Activated CD4-positive, alpha-beta T cell treated with anti-CD3 and anti-CD28 coated beads for 4 hours (primary cell): ENCODE data around the gene NFKBIB.

ENCODE experiments used
- DNase-seq, 2 donors: peaks; one replicate each; pipeline ENCODE4 v3.0.0-alpha.2; 2020

The NFKBIB gene

DNA sequence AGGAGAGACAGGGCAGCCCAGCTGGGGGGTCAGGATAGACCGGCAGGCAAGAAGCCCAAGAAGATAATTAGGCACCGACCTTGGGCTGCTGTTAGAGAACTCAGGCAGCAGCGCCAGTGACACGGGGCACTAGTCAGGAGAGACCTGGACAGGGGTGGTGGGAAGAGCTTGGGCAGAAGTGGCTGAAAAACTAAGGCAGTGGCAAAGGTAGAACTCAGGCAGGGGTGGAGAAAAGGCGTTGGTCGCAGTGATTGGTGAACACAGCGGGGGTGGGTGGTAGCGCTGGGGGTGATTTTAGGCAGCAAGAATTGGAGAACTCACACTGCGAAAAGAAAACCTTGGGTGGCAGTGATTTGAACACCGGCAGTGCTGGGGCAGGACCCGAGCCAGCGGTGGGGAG, 7.9 kb downstream of the NFKBIB start:
- no peak for DNase-seq

DNA sequence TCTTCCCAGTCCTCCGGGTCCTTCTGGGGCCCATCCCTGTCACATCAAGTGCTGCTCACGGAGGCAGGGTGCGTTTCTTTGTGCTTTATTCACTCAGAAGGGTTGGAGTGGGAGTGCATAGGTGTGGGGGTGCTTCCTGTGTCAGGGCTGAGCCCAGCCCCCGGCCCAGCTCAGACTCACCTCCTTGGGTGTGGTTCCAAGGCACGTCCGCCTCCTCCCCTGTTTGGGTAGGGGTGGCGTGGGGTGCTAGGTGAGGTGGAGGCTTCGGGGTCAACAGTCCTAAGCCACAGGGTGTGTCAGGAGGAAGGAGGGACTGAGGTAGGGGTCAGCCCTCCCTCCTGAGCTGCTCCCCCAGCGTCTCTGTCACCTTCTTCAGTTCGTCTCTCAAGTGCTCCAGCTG, 9.1 kb downstream of the NFKBIB start:
- no peak for DNase-seq

- DNase-seq = no peak
Measured at GRCh38 chr19:38910488-38910887, 10.7 kb downstream of the NFKBIB start.

DNA sequence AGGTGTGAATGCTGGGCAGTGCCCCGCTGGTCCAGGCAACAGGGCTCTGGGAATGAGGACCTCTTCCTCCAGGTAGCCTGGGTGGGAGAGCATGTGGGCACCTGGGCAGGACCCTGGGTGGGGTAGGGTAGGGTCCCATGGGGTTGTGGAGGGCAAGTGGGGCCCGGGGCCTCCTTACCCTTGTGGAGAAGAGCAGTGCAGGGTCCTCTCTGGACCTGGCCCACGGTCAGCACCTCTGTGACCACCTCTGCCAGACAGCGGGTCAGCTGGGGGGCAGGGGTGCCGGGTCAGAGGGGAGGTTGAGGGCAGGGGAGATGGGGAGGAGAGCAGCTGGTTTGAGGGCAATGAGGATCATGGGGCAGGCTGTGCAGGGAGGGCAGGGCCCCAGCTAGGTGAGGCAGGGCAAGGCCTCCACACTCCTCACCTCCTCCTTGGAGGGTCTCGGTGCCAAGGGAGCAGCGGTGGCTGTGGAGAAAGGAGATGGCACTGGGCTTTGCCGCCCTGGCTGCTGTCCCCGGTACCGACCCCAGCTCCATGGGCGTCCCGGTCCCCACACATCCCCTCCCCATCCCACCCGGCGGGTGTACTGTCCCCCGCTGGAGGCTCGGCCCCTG, 11.7 kb downstream of the NFKBIB start:
- DNase-seq = no peak

GRCh38 chr19:38912600-38913514, 13.1 kb downstream of the NFKBIB start:
- no peak for DNase-seq

DNA sequence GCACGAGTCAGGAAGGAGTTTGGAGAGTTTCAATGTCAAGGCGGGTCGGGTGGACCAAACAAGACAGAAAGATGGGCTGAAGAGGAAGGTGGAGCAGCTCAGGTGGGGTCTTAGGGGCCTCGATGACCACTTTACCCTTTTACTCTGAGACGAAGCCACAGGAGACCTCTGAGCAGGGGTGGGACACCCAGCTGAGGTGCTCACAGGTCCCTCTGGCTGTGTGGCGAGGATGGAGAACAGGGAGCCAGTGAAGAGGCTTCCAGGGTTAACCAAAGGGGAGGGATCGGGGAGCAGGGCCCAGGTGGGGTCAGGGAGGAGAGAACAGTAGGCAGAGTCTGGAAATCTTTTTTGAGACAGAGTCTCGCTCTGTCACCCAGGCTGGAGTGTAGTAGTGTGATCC, 14.2 kb downstream of the NFKBIB start:
- no peak for DNase-seq

DNA sequence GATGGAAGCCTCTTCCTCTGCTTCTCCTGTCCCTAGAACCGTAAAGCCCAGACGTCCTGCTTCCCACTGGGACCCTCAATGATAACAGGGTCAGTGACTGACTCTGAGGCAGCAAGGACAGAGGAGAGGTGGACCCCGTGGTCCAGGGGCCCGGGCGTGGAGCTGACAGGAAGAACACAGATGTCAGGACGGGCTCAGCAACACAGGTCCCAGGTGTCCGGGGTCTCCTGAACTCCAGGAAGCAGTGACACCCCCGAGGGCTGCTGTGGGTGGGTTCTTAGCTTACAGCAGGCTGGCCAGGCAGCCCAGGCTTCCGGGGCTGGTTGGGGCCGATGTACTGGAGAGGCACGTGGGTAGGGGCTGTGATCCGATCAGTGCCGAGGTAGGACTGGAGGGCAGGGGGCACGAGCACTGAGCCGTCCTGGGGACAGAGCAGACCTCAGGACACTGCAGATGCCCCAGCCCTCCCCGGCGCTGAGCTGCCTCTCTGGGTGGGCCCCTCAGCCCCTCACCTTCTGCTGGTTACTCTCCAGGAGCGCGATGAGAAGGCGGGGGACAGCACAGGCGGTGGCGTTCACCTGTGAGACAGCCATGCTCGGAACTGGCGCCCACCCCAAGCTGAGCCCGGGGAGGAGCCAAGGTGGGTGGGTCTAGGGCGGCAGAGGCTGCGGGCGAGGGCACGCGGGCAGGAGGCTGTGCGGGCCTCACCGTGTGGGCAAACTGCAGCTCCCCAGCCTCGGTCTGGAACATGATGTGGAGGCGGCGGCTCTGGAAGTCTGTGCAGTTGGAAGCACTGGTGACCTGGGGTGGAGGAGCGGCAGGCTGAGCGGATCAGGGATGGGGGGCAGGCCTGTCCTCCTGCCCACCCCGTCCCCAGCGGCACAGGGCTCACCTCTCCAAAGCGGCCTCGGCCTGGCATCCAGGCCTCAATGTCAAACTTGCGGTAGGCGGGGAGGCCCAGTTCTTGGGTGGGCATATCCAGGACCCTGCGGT, 15.9 kb downstream of the NFKBIB start:
- no peak for DNase-seq

DNA sequence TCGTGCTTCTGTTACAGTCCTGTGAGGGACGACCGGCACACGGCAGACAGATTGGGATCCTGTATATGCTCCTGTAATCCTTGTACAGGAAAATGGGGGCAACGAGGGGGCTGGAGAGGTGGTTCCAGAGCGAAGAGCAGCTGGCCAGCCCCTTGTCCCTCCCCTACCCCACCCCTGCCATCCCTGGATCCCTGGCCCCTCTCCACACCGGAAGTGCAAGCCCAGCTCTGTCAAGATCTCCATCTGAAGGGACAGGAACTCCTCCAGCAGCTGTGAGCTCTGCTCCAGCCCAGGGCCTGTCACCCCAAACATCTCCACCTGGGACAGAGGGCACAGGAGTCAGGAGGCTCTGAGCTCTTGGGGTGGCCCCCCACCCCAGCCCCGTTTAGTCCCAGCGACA, 17.7 kb downstream of the NFKBIB start:
- no peak for DNase-seq

GRCh38 chr19:38917921-38918491, 18.2 kb downstream of the NFKBIB start:
- no peak for DNase-seq

- DNase-seq = no peak
Measured at GRCh38 chr19:38918526-38918925, 18.8 kb downstream of the NFKBIB start.

DNA sequence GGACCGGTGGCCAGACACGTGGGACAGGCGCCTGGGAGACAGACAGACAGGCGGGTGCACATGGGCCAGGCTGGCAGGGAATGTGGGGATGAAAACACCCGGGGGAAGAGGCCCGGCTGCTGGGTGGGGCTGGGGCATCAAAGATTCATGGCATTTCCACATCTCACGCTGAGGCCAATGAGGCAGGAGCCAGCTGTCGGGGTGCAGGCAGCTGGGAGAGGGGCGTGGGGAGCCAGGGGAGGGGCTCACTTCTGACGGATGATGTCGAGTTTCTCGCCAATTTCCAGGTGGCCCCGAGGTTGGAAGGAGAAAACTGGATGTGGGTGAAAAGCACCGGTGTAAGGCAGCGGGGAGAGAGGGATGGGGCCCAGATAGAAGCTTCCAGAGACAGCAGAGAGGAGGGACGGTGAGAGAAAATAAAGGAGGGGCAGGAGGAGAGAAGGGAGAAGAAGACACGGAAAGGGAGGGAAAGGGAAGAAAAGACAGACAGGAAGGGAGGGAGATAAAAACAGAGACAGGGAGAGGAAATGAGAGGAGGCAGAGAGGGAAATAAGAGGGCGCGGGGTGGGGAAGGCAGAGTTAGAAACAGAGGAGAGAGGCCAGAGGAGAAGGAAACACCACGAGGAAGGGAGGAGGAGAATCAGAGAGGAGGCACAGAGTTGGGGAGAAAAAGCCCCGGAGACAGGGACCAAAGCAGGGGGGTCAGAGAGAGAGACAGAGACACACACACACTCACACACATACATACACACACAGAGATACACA, 20.2 kb downstream of the NFKBIB start:
- DNase-seq = no peak

GRCh38 chr19:38920602-38921419, 21.0 kb downstream of the NFKBIB start:
- no peak for DNase-seq

DNA sequence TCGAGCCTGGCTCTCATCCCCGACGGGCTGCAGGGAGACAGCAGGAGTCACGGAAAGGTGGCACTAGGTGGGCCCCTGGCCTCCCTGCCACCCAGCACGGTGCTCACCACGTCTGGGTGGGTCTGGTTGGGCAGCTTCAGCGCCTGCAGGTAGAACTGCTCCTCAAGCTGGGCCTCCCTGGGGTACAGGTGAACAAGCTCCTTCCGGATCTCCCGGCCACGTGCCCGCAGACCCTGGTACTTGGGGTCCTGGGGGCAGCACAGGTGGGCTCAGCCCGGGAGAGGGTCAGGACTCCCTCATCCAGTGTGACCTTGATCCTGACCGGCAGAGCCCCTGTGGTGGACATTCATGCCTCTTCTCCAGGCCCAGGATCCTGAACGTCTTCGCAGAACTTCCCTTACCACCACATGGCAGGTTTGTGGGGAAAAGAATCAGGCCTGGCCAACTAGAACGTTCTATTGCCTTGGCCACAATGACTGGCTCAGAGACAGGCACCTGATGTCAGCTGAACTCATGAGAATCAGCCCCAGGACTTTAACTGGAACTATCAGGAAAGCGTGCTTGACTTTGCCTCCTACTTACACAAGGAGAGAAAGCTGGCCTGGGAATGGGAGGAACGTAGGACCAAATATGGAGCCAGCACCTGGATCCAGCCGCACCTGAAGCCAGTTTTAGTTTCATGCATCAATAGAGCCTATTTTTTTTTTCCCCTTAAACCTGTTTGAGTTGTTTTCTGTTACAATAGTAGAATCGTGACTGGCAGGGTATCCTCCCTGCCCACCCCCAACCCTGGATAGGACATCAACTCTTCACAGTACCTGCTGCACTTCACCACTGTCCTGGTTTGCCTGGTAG, 21.9 kb downstream of the NFKBIB start:
- no peak for DNase-seq

DNA sequence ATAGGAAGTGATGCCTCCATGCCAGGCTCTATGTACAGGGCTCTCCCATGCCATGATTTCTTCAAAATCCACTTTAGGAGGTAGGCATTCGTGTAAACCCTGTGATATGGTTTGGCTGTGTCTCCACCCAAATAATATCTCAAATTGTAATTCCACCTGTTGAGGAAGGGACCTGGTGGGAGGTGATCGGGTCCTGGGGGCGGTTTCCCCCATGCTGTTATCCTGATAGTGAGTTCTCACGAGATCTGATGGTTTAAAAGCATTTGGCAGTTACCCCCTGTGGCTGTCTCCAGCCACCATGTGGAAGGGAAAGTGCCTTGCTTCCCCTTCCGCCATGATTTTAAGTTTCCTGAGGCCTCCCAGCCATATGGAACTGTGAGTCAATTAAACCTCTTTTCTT, 22.7 kb downstream of the NFKBIB start:
- DNase-seq = no peak

DNA sequence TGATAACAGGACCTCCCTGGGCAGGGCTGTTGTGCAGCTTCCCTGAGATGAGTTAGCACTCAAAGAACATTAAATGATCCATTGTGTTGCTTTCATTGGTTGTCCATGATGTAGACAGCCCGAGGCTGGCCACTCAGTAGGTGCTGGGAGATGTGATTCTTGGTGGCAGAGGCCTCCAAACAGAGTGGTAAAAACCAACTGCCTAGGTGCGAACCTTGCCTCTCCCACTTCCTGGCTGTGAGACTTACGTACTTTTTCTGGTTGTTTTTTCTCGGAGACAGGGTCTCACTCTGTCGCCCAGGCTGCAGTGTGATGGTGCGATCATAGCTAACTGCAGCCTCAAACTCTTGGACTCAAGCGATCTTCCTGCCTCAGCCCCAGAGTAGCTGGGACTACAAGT, 24.6 kb downstream of the NFKBIB start:
- DNase-seq = no peak

DNA sequence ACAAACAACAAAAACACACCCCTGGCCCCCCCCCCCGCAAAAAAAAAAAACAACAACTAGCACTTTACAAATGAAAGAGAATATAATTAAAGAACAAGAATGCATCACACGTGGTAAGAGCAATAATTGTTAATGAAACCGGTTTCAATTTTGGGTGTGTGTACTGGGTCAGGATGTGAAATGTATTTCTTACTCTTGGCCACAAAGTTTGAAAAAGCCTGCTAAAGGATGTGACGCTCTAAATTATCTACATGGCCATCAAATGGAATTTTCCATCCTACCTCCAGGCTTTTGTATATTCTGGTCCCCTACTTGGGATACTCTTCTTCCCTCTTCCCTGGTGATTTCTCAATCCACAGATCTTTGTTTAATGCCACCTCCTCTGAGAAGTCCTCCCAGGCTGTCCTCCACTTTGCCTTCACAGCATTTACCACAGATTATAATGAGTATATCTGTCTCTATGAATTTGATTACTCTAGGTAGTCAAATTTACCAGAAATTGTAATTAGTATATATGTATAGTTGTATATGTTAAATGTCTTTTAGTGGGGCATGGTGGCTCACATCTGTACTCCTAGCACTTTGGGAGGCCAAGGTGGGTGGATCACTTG, 28.7 kb downstream of the NFKBIB start:
- no peak for DNase-seq

GRCh38 chr19:38929929-38930775, 30.4 kb downstream of the NFKBIB start, which contains the start of gene SARS2:
Gene SARS2, minus strand, starts transcription at chr19:38930763. Its CDS starts 27 bp downstream, at chr19:38930736.
- peak; percentile 90 to 92 for DNase-seq

GRCh38 chr19:38930776-38931520, 31.2 kb downstream of the NFKBIB start, which contains the start of gene MRPS12:
Gene MRPS12, plus strand, starts transcription at chr19:38930944. Its CDS starts 351 bp downstream, at chr19:38931295.
- peak; percentile 98 for DNase-seq
